HEK293 (cell line): ENCODE data around the gene KIF21A.

ENCODE experiments used
- BCL11A ChIP-seq: fragments of 450-650 bp; formaldehyde crosslinking; IDR thresholded peaks from 2 replicates; pipeline ENCODE4 v1.5.1; 2016; ENCODE audit warnings: low read depth, missing biosample characterization, missing genetic modification characterization
- CTCF ChIP-seq: fragments of 450-650 bp; formaldehyde crosslinking; IDR thresholded peaks from 2 replicates; pipeline ENCODE4 v1.5.1; 2016; ENCODE audit warnings: missing biosample characterization, missing genetic modification characterization
- SALL2 ChIP-seq: fragments of 450-650 bp; formaldehyde crosslinking; IDR thresholded peaks from 2 replicates; pipeline ENCODE4 v1.5.0; 2017; ENCODE audit warnings: missing biosample characterization, mild to moderate bottlenecking, missing genetic modification characterization, borderline replicate concordance
- ZNF211 ChIP-seq: fragments of 450-650 bp; formaldehyde crosslinking; IDR thresholded peaks from 2 replicates; pipeline ENCODE4 v1.5.1; 2016; ENCODE audit warnings: low read depth, missing biosample characterization, missing genetic modification characterization
- ZNF239 ChIP-seq: fragments of 450-650 bp; formaldehyde crosslinking; IDR thresholded peaks from 2 replicates; pipeline ENCODE4 v1.5.1; 2016; ENCODE audit warnings: missing biosample characterization, missing genetic modification characterization
- ZNF24 ChIP-seq: fragments of 450-650 bp; formaldehyde crosslinking; IDR thresholded peaks from 2 replicates; pipeline ENCODE4 v1.5.1; 2016; ENCODE audit warnings: missing biosample characterization, missing genetic modification characterization
- ZNF274 ChIP-seq, 2 experiments: fragments of 200-500 bp in 1 of 2; fragments of 450-650 bp in 1 of 2; sonication (Bioruptor generic) in 1 of 2; formaldehyde crosslinking in 1 of 2; IDR thresholded peaks; 2 replicates each; pipeline versions ENCODE4 v1.5.1 to v1.6.1; 2014 to 2016; ENCODE audit warnings: borderline replicate concordance in 1 of 2, inconsistent platforms in 1 of 2, low read length in 1 of 2, missing biosample characterization in 1 of 2, missing genetic modification characterization in 1 of 2
- ZNF510 ChIP-seq: fragments of 450-650 bp; formaldehyde crosslinking; IDR thresholded peaks from 2 replicates; pipeline ENCODE4 v1.5.1; 2018; ENCODE audit warnings: mild to moderate bottlenecking, missing genetic modification characterization, missing biosample characterization; ENCODE audit not compliant: insufficient replicate concordance
- TF ChIP-seq, protein P1 (sequence below): fragments of 450-650 bp; formaldehyde crosslinking; IDR thresholded peaks from 2 replicates; pipeline ENCODE4 v1.5.1; 2016; ENCODE audit warnings: missing biosample characterization, missing genetic modification characterization
- TF ChIP-seq, protein P2 (sequence below): fragments of 450-650 bp; formaldehyde crosslinking; IDR thresholded peaks from 2 replicates; pipeline ENCODE4 v1.5.1; 2016; ENCODE audit warnings: missing biosample characterization, missing genetic modification characterization

DNA sequence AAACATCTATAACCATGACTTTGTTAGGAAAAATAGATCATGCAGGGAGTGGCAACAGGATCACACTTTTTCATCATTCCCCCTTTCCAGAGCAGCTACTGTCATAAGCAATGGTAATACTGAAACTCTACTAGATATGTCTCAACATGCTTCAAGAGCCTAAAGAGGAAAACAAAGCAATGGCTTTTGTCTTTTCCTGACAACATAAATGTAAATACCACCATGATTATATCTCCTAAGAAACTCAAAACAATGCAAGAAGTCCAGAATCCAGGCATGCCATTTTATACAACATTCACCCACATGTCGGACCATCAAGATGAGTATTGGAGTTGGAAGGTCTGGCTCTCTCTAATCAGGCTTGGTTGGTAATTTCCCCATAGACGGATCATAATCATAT is 78.7 kb downstream of the KIF21A start:
- TF ChIP-seq SALL2 (tag by site-specific recombination) (no peak), CTCF (tag by site-specific recombination) (no peak), ZNF211 (no peak), ZNF24 (tag by site-specific recombination) (no peak), ZNF239 (tag by site-specific recombination) (no peak), BCL11A (tag by site-specific recombination) (no peak), ZNF274 (IDR thresholded peaks at IDR 0.05; ENCODE audit: low read length) (no peak), ZNF274 (tag by site-specific recombination; IDR thresholded peaks at IDR 0.05; ENCODE audit: borderline replicate concordance) (no peak), ZNF510 (tag by site-specific recombination) (no peak)
- TF ChIP-seq, protein P1, sequence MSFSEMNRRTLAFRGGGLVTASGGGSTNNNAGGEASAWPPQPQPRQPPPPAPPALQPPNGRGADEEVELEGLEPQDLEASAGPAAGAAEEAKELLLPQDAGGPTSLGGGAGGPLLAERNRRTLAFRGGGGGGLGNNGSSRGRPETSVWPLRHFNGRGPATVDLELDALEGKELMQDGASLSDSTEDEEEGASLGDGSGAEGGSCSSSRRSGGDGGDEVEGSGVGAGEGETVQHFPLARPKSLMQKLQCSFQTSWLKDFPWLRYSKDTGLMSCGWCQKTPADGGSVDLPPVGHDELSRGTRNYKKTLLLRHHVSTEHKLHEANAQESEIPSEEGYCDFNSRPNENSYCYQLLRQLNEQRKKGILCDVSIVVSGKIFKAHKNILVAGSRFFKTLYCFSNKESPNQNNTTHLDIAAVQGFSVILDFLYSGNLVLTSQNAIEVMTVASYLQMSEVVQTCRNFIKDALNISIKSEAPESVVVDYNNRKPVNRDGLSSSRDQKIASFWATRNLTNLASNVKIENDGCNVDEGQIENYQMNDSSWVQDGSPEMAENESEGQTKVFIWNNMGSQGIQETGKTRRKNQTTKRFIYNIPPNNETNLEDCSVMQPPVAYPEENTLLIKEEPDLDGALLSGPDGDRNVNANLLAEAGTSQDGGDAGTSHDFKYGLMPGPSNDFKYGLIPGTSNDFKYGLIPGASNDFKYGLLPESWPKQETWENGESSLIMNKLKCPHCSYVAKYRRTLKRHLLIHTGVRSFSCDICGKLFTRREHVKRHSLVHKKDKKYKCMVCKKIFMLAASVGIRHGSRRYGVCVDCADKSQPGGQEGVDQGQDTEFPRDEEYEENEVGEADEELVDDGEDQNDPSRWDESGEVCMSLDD (tag by site-specific recombination), result no peak
- TF ChIP-seq, protein P2, sequence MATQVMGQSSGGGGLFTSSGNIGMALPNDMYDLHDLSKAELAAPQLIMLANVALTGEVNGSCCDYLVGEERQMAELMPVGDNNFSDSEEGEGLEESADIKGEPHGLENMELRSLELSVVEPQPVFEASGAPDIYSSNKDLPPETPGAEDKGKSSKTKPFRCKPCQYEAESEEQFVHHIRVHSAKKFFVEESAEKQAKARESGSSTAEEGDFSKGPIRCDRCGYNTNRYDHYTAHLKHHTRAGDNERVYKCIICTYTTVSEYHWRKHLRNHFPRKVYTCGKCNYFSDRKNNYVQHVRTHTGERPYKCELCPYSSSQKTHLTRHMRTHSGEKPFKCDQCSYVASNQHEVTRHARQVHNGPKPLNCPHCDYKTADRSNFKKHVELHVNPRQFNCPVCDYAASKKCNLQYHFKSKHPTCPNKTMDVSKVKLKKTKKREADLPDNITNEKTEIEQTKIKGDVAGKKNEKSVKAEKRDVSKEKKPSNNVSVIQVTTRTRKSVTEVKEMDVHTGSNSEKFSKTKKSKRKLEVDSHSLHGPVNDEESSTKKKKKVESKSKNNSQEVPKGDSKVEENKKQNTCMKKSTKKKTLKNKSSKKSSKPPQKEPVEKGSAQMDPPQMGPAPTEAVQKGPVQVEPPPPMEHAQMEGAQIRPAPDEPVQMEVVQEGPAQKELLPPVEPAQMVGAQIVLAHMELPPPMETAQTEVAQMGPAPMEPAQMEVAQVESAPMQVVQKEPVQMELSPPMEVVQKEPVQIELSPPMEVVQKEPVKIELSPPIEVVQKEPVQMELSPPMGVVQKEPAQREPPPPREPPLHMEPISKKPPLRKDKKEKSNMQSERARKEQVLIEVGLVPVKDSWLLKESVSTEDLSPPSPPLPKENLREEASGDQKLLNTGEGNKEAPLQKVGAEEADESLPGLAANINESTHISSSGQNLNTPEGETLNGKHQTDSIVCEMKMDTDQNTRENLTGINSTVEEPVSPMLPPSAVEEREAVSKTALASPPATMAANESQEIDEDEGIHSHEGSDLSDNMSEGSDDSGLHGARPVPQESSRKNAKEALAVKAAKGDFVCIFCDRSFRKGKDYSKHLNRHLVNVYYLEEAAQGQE, result no peak
